Prostate gland (tissue), 2 donors: ENCODE results near the gene TYR.

Source experiments
- CTCF ChIP-seq, 4 experiments: fragments of 200-600 bp in 2 of 4; fragments of 450-650 bp in 2 of 4; sonication (generic) in 2 of 4; IDR thresholded peaks; 1 replicate in 3 of 4; 2 replicates in 1 of 4; pipeline ENCODE4 v1.5.1; 2016 to 2019; ENCODE audit warnings: antibody characterized with exemption in 4 of 4, mild to moderate bottlenecking in 2 of 4, moderate library complexity in 2 of 4
- POLR2A ChIP-seq: fragments of 450-650 bp; IDR thresholded peaks from one replicate; pipeline ENCODE4 v1.6.1; 2016; ENCODE audit warnings: antibody characterized with exemption, mild to moderate bottlenecking

DNA sequence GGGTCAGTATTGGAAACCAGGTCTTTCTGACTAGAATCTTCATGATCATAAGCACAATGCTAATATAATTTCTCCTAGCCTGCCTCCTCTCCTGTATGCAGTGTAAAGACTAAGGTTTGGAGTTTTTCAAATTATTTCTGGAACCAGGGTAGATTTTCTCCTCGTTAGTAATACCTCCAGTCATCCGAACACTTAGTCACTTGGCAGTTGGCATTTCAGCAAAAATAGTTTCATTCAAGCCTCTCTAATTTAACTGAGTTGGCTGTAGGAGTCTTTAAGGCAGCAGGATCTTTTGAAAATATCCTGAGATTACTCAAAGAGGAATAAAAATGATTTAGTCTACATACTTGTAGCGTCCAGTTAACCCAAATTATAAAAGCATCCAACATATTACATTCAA lies 6.3 kb downstream of the TYR start:
- TF ChIP-seq CTCF (IDR thresholded peaks at IDR 0.05) (no peak), POLR2A (no peak)
